SK-N-MC (cell line): ENCODE measurements around the gene MCM7.

Source experiments
- EZH2 ChIP-seq: fragments of 200-600 bp; sonication (generic); IDR thresholded peaks from one replicate; pipeline ENCODE4 v1.6.1; 2017; ENCODE audit warnings: antibody characterized with exemption
- POLR2AphosphoS5 ChIP-seq: IDR thresholded peaks from 2 replicates; pipeline ENCODE4 v1.6.1; 2012; ENCODE audit warnings: mild to moderate bottlenecking, low read depth, low read length, borderline replicate concordance

DNA sequence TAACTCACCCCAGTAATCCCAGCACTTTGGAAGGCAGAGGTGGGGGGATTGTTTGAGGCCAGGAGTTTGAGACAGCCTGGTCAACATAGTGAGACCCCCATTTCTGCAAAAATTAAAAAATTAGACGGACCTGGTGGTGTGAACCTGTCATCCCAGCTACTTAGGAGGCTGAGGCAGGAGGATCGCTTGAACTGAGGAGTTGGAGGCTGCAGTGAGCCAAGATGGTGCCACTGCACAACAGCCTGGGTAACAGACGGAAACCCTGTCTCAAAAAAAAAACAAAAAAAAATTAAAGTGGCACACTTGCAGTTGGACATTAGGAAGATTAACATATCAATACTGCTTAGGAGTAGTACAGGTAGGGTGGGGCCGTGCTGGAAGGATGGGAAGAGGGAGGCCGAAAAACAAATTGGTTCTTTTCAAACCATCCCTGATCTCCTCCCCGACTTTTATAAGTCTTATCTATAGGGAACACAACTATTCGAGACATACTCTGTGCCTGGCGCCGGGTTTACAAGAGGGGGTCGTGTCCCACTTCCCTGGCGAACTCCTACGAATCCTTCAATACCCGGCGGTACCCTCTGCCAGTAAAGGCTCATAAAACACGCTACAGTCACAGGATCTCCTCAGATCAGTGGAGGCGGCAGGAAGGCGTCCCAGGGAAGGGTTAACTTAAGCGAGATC, 17.3 kb upstream of the MCM7 start:
- no peak for TF ChIP-seq POLR2AphosphoS5
- TF ChIP-seq EZH2: no peak
